ENCODE results near the gene JMJD1C. TPM values are rescaled to one million over a fixed set of nuclear protein-coding genes. Genes with fewer than 3 reads are reported as not detected.
"Not testable (repeated sequence)": the region's sequence is repeated elsewhere in the genome, so short reads cannot be mapped to it uniquely, and the experiment has no call there.

Gene JMJD1C
- total RNA-seq, 1 experiment from 2014 or later: 112 TPM

DNA sequence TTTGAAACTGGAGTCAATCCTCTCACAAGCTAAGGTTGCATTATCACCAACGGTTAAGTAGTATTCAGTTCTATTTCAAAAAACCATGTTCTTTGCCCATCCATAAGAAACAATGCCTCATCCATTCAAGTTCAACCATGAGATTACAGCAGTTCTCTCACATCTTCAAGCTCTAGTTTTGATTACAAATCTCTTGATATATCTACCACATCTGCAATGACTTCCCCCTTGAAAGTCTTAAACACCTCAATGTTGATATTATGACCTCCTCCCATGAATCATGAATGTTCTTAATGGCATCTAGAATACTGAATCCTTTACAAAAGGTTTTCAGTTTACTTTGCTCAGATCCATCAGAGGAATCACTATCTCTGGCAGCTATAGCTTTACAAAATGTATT is 81.8 kb downstream of the JMJD1C start:
- H3K9me3 ChIP-seq (replicated peaks): no peaks in the 10 kb centered on the region
- H3K27ac ChIP-seq: no peak overlapping the region
- no peaks in the 10 kb centered on the region for H3K36me3 ChIP-seq
- no peaks in the 10 kb centered on the region for H3K4me1 ChIP-seq
- DNase-seq: no peak
- H3K27me3 ChIP-seq: no peaks in the 10 kb centered on the region
- no peak overlapping the region for H3K4me3 ChIP-seq

DNA sequence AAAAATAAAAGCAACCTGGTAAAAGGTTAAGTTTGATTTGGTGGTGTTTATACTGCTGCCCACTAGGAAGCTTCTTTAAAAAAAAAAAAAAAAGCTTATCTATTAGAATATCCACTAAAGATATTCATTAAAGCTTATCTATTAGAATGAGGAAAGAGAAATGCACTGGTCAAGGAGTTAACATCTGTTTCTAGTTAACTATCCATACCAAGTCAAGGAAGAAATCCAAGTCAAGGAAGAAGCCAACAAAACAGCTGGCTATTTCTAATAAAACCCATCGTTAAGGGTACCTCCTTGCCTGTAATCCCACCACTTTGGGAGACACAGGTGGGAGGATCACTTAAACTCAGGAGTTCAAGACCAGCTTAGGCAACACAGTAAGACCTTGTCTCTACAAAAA is 82.6 kb downstream of the JMJD1C start:
- no peak for DNase-seq
- no peak overlapping the region for H3K4me3 ChIP-seq
- no peaks in the 10 kb centered on the region for H3K27me3 ChIP-seq
- H3K36me3 ChIP-seq: no peaks in the 10 kb centered on the region
- no peak overlapping the region for H3K27ac ChIP-seq
- no peaks in the 10 kb centered on the region for H3K9me3 ChIP-seq (replicated peaks)
- no peaks in the 10 kb centered on the region for H3K4me1 ChIP-seq

DNA sequence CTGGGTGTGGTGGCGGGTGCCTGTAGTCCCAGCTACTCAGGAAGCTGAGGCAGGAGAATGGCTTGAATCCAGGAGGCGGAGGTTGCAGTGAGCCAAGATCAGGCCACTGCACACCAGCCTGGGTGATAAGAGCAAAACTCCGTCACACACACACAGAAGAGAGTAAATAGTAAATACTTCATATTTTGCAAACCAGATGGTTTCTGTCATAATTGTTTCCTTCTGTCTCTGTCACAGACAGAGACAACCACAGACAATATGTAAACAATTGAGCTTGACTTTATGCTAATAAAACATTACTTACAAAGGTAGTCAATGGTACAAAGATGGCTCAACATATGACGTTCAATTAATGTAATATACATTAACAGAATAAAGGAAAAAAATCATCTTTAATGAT is 83.7 kb downstream of the JMJD1C start:
- Histone ChIP-seq H3K4me3 (no peak overlapping the region), H3K4me1 (no peaks in the 10 kb centered on the region), H3K9me3 (replicated peaks) (no peaks in the 10 kb centered on the region), H3K36me3 (no peaks in the 10 kb centered on the region), H3K27me3 (no peaks in the 10 kb centered on the region), H3K27ac (no peak overlapping the region)
- DNase-seq: no peak

DNA sequence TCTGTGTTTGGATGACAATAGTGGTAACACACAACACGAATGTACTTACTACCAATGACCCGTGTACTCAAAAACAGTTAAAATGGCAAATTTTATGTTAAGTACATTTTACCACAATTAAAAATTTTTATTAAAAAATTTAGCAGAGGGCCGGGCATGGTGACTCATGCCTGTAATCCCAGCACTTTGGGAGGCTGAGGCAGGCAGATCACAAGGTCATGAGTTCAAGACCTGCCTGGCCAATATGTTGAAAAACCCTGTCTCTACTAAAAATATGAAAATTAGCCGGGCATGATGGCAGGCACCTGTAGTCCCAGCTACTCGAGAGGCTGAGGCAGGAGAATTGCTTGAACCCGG is 88.5 kb downstream of the JMJD1C start:
- H3K36me3 ChIP-seq; H3K4me3 ChIP-seq; DNase-seq; H3K27me3 ChIP-seq; H3K4me1 ChIP-seq; H3K9me3 ChIP-seq (replicated peaks); H3K27ac ChIP-seq: not testable (repeated sequence)

DNA sequence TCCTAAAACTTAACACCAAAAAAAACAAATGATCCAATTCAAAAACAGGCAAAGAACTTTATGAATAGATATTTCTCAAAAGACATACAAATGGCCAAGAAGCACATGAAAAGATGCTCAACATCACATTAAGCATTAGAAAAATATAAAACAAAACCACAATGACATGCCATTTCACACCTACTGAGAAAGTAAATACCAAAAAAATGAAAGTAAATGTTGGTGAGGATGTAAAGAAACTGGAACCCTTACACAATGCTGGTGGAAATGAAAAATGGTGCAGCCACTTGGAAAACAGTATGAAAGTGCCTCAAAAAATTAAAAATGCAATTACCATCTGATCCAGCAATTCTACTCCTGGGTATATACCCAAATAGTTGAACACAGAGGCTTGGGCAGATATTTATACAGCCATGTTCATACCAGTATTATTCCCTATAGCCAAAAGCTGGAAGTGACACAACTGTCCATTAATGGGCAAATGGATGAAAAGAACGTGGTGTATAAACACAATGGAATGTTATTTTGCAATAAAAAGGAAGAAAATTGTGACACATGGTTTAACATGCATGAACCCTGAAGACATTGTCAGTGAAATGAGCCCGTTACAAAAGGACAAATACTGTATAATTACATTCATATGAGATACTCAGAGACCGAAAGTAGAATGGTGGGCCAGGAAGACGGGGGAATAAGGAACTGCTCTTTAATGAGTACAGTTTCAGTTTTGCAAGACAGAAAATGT is 89.0 kb downstream of the JMJD1C start:
- Histone ChIP-seq H3K27ac (no peak overlapping the region), H3K27me3 (no peaks in the 10 kb centered on the region), H3K36me3 (no peaks in the 10 kb centered on the region), H3K4me3 (no peak overlapping the region), H3K9me3 (replicated peaks) (no peaks in the 10 kb centered on the region), H3K4me1 (no peaks in the 10 kb centered on the region)
- DNase-seq: no peak

DNA sequence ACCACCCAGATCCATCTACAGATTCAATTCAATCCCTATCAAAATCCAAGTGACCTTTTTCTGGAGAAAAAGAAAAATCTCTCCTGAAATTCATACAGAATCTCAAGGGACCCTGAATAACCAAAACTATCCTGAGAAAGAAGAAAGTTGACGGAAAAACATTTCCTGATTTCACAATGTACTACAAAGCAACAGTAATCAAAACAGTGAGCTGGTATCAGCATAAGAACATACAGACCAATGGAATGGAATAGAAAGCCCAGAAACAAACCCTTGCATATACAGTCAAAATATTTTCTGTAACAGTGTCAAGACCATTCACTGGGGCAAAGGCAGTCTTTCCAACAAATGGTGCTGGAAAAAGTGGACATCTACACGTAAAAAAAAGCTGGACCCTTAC is 89.9 kb downstream of the JMJD1C start:
- H3K9me3 ChIP-seq (replicated peaks): no peaks in the 10 kb centered on the region
- H3K27me3 ChIP-seq: no peaks in the 10 kb centered on the region
- no peak for DNase-seq
- H3K27ac ChIP-seq: no peak overlapping the region
- no peak overlapping the region for H3K4me3 ChIP-seq
- no peaks in the 10 kb centered on the region for H3K4me1 ChIP-seq
- no peaks in the 10 kb centered on the region for H3K36me3 ChIP-seq

DNA sequence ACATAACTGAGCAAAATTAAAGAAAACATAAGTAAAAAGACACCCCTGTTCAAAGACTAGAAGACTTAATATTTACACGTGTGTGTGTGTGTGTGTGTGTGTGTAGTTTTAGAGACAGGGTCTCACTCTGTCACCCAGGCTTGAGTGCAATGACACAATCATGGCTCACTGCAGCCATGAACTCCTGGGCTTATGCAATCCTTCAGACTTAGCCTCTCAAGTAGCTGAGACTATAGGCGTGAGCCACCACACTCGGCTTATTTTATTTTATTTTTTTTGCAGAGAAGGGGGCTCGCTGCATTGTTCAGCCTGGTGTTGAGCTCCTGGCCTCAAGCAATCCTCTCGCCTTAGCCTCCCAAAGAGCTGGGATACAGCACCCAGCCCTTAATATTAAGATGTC is 90.3 kb downstream of the JMJD1C start:
- no peak for DNase-seq
- Histone ChIP-seq H3K27me3 (no peaks in the 10 kb centered on the region), H3K36me3 (no peaks in the 10 kb centered on the region), H3K27ac (no peak overlapping the region), H3K9me3 (replicated peaks) (no peaks in the 10 kb centered on the region), H3K4me1 (no peaks in the 10 kb centered on the region), H3K4me3 (no peak overlapping the region)

DNA sequence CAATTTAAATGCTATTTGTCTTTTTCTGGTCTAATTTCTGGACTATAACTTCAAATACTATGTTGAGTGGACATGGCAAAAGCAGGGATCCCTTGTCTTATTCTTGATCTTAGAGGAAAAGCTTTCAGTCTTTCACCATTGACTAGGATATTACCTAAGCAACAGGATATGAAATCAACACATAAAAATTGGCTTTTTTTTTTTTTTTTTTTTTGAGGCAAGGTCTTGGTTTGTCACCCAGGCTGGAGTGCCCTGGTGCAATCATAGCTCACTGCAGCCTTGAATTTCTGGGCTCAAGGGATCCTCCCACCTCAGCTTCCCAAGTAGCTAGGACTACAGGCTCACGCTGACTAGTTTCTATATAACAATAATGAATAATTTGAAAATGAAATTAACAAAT is 90.8 kb downstream of the JMJD1C start:
- Histone ChIP-seq H3K4me3 (no peak overlapping the region), H3K27ac (no peak overlapping the region), H3K9me3 (replicated peaks) (no peaks in the 10 kb centered on the region), H3K27me3 (no peaks in the 10 kb centered on the region), H3K4me1 (no peaks in the 10 kb centered on the region), H3K36me3 (no peaks in the 10 kb centered on the region)
- no peak for DNase-seq

DNA sequence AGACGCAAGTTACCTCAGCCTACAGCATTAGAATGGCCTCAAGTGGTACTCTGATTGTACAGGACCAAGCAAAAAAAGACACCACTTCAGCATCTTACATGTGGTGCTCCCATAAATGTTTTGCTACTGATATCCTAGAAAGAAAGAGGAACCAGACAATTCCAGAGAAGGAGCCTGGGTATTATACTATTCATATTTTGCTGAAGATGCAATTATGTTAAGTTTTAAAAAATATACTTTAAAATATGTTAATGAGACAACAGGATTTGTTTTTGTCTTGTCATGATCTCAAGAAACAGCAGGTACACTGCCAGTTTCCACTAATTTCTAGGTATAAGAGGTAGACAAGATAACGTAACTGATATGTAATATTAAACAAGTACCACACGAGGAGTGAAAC is 92.6 kb downstream of the JMJD1C start:
- no peak overlapping the region for H3K4me3 ChIP-seq
- no peaks in the 10 kb centered on the region for H3K9me3 ChIP-seq (replicated peaks)

DNA sequence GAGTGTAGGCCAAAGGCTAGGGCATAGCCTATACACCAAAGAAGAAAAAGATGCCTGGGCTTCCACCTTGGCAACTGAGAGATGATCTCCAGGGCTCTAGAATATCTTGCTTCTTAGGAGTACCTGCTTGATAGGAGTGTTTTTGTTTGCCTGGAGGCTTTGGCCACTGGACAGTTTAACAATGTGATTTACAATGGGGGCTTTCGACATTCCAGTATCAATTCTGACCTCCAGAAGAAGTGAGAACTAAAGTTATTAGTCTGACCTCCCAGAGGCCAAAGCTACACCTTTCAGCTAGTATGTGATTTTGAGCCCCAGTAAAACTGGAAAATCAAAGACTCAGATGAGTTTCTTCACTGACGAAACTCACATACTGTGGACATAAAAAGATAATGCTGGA is 96.1 kb downstream of the JMJD1C start:
- no peaks in the 10 kb centered on the region for H3K36me3 ChIP-seq
- no peak for DNase-seq
- no peaks in the 10 kb centered on the region for H3K27me3 ChIP-seq
- H3K4me3 ChIP-seq: no peak overlapping the region
- no peaks in the 10 kb centered on the region for H3K4me1 ChIP-seq
- H3K9me3 ChIP-seq (replicated peaks): no peaks in the 10 kb centered on the region
- H3K27ac ChIP-seq: no peak overlapping the region

More for the DNA sequence above, 92.6 kb downstream of the JMJD1C start:
- Histone ChIP-seq H3K36me3 (no peaks in the 10 kb centered on the region), H3K27ac (no peak overlapping the region), H3K27me3 (no peaks in the 10 kb centered on the region), H3K4me1 (no peaks in the 10 kb centered on the region)
- no peak for DNase-seq

DNA sequence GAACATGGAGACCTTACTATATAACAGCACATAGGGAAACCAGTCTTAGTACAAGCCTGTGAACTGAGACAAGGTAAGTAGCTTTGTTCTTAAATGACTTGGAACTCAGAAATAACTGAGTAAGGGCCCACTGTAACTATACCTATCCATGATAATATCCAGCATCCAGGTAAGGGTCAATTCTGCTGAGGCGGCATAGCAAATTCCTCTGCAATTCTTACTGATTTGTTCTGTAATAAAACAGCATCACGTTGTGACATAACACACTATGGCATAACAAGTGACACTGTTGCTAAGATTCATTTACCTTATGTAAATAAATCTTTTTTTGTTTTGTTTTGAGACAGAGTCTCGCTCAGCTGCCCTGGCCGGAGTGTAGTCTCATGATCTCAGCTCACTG is 97.4 kb downstream of the JMJD1C start:
- H3K27ac ChIP-seq: no peak overlapping the region
- H3K4me3 ChIP-seq: no peak overlapping the region
- no peaks in the 10 kb centered on the region for H3K4me1 ChIP-seq
- H3K9me3 ChIP-seq (replicated peaks): no peaks in the 10 kb centered on the region
- H3K36me3 ChIP-seq: no peaks in the 10 kb centered on the region
- H3K27me3 ChIP-seq: no peaks in the 10 kb centered on the region
- no peak for DNase-seq

DNA sequence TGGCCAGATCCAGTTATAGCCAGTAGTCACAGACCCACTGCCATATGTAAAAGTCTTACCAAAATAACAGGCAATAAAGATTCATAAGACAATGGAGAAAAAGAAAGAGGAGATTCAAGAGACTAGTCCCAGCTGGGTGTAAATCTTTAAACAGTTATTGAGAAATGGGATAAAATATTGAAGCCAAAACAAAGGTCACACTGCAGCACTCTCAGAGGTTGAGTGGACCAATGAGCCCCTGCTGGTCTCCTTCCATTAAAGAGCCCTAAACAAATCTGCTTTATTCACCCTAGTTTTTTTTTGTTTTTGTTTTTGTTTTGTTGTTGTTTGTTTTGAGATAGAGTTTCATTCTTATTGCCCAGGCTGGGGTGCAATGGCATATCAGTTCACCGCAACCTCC is 98.8 kb downstream of the JMJD1C start:
- H3K9me3 ChIP-seq (replicated peaks): no peaks in the 10 kb centered on the region
- no peaks in the 10 kb centered on the region for H3K36me3 ChIP-seq
- no peak for DNase-seq
- no peak overlapping the region for H3K4me3 ChIP-seq
- no peaks in the 10 kb centered on the region for H3K27me3 ChIP-seq
- H3K4me1 ChIP-seq: no peaks in the 10 kb centered on the region
- H3K27ac ChIP-seq: no peak overlapping the region

DNA sequence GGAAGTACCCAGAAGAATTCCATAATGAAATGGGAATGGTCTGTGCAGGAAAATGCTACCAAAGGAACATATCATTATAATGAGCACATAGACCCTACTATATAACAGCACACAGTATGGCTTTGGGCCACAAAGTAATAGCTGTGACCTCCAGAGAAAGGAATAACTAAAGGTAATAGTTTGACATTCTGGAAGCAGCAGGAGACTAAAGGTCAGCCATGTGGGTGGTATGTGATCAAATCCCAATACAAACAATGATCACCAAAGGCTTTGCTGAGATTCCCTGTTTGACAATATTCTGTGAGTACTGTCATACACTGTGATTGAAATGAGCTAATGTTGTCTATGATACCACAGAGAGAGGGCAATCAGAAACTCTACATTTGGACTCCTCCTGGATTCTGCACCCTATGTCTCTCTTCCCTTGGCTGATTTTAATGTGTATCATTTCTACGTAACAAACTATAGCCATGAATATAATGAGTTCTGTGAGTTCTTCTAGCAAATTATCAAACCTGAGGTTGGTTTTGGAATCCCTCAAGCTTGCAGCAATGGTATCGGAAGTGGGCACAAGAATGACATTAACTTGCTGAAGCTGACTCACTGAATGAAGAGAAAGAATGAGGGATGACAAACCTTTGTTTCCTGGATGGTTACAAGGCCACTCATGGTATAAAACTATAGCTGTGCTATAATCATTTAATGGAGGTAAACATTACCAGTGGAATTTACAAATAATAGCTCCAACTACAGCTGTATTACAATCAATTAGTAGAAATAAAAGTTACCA is 99.6 kb downstream of the JMJD1C start:
- Histone ChIP-seq H3K9me3 (replicated peaks) (no peaks in the 10 kb centered on the region), H3K36me3 (no peaks in the 10 kb centered on the region), H3K27me3 (no peaks in the 10 kb centered on the region), H3K4me3 (no peak overlapping the region), H3K4me1 (no peaks in the 10 kb centered on the region), H3K27ac (no peak overlapping the region)
- no peak for DNase-seq

DNA sequence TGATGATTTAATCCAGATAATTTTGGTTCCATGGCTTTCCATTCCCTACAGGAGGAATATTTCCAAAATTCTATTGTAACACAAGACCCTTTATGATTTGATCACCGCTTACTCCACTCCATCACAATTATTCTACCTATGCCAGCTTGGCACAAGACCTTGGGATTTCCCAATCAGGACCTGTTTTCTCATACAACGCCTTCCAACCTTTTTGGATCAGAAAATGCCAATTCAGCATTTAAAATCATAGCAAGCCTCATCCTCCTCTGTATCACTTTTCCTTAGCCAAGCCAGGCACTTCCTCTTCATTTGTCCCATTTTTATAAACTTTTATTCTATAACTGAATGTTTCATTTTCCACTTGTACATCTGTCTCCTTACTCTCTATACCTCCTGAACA is 100.9 kb downstream of the JMJD1C start:
- DNase-seq: no peak
- no peaks in the 10 kb centered on the region for H3K36me3 ChIP-seq
- no peak overlapping the region for H3K27ac ChIP-seq

DNA sequence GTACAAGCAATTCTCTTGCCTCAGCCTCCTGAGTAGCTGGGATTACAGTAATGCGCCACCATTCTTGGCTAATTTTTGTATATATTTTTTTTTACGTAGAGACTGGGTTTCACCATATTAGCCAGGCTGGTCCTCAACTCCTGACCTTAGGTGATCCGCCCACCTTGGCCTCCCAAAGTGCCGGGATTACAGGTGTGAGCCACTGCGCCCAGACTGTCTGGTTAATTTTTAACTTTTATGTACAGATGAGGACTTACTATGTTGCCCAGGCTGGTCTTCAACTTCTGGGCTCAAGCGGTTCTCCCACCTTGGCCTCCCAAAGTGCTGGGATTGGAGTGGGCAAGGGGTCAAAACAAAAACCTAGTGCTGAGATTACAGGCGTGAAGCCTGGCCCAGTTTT is 101.8 kb downstream of the JMJD1C start:
- Histone ChIP-seq H3K36me3 (no peaks in the 10 kb centered on the region), H3K27ac (no peak overlapping the region), H3K27me3 (no peaks in the 10 kb centered on the region), H3K4me3 (no peak overlapping the region), H3K4me1 (no peaks in the 10 kb centered on the region), H3K9me3 (replicated peaks) (no peaks in the 10 kb centered on the region)
- no peak for DNase-seq

More for the DNA sequence above, 100.9 kb downstream of the JMJD1C start:
- Histone ChIP-seq H3K4me1 (no peaks in the 10 kb centered on the region), H3K9me3 (replicated peaks) (no peaks in the 10 kb centered on the region), H3K27me3 (no peaks in the 10 kb centered on the region), H3K4me3 (no peak overlapping the region)

DNA sequence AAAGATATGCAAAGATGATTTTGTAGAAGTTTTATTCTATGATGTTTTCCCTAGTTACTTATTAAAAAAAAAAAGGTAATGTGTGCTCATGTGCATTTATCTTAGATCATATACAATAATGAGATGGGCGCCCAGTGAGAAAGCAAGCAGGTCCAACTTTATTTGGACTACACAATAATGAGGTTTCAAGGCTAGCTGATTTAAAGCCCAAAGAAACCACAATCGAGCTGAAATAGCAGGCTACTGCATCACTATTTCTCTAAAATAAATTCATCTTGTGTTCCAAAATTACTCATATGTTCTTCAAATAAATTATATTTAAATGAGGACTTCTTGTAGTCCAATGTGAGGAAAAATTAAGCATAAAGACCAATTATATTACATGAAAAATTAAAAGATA is 110.1 kb downstream of the JMJD1C start:
- DNase-seq: no peak
- Histone ChIP-seq H3K9me3 (replicated peaks) (no peaks in the 10 kb centered on the region), H3K4me3 (no peak overlapping the region), H3K27ac (no peak overlapping the region), H3K36me3 (no peaks in the 10 kb centered on the region), H3K27me3 (no peaks in the 10 kb centered on the region), H3K4me1 (no peaks in the 10 kb centered on the region)

All from SJCRH30 (cell line).